ENCODE data around the gene C6orf62.
"Not testable (repeated sequence)": the region's sequence is repeated elsewhere in the genome, so short reads cannot be mapped to it uniquely, and the experiment has no call there.

C6orf62 gene

GRCh38 chr6:24719125-24719971, at the start of gene C6orf62:
C6orf62 (minus strand) TSS chr6:24719154; CDS start chr6:24718668, 486 bp downstream.
- DNase-seq = no peak

GRCh38 chr6:24768361-24768760, 49.4 kb upstream of the C6orf62 start:
- DNase-seq = no peak

GRCh38 chr6:24766680-24767462, 47.9 kb upstream of the C6orf62 start:
- no peak for DNase-seq

- not testable (repeated sequence) for DNase-seq
These were observed 47.0 kb upstream of the C6orf62 start for GRCh38 chr6:24765968-24766367.

- DNase-seq = not testable (repeated sequence)
These were observed 46.2 kb upstream of the C6orf62 start for GRCh38 chr6:24764833-24765828.

GRCh38 chr6:24763578-24763977, 44.6 kb upstream of the C6orf62 start:
- DNase-seq = no peak

- no peak for DNase-seq
These were observed 42.9 kb upstream of the C6orf62 start for GRCh38 chr6:24761851-24762250.

- peak; percentile 10 for DNase-seq
These were observed 42.4 kb upstream of the C6orf62 start for GRCh38 chr6:24761193-24761835.

- no peak for DNase-seq
These were observed 41.3 kb upstream of the C6orf62 start for GRCh38 chr6:24760210-24760609.

- no peak for DNase-seq
These were observed 40.8 kb upstream of the C6orf62 start for GRCh38 chr6:24759718-24760117.

- no peak for DNase-seq
These were observed 38.7 kb upstream of the C6orf62 start for GRCh38 chr6:24757611-24758010.

GRCh38 chr6:24755279-24755678, 36.3 kb upstream of the C6orf62 start:
- DNase-seq = no peak

GRCh38 chr6:24754378-24754777, 35.4 kb upstream of the C6orf62 start:
- not testable (repeated sequence) for DNase-seq

- DNase-seq = no peak
These were observed 34.6 kb upstream of the C6orf62 start for GRCh38 chr6:24753545-24753944.

GRCh38 chr6:24752917-24753492, 34.1 kb upstream of the C6orf62 start:
- DNase-seq = no peak

- no peak for DNase-seq
These were observed 33.5 kb upstream of the C6orf62 start for GRCh38 chr6:24752503-24752902.

- DNase-seq = not testable (repeated sequence)
These were observed 31.9 kb upstream of the C6orf62 start for GRCh38 chr6:24750878-24751277.

GRCh38 chr6:24749297-24749696, 30.3 kb upstream of the C6orf62 start:
- no peak for DNase-seq

- no peak for DNase-seq
These were observed 26.0 kb upstream of the C6orf62 start for GRCh38 chr6:24744911-24745310.

GRCh38 chr6:24743944-24744335, 25.0 kb upstream of the C6orf62 start:
- DNase-seq = no peak

- no peak for DNase-seq
These were observed 24.4 kb upstream of the C6orf62 start for GRCh38 chr6:24743265-24743943.
